DOHH2 (cell line): ENCODE data around the gene DPRX.

ENCODE experiments used
- H3F3A ChIP-seq: fragments of 200-600 bp; sonication (generic), shearing (Covaris generic); 2 replicates; pipeline ENCODE4 v1.6.0; 2016; ENCODE audit warnings: antibody characterized with exemption, mild to moderate bottlenecking; ENCODE audit not compliant: control insufficient read depth, insufficient read depth
- H3K27ac ChIP-seq: fragments of 200-600 bp; sonication (generic); 2 replicates; pipeline ENCODE4 v1.5.1; 2014; ENCODE audit warnings: low read depth, mild to moderate bottlenecking, low read length, moderate library complexity
- H3K27me3 ChIP-seq: fragments of 200-600 bp; sonication (generic); 2 replicates; pipeline ENCODE4 v1.6.1; 2014; ENCODE audit warnings: mild to moderate bottlenecking, low read length, mixed read lengths; ENCODE audit not compliant: control insufficient read depth
- H3K36me3 ChIP-seq: fragments of 200-600 bp; sonication (generic); 2 replicates; pipeline ENCODE4 v1.6.1; 2014; ENCODE audit warnings: mild to moderate bottlenecking, low read length, moderate library complexity, mixed read lengths; ENCODE audit not compliant: control insufficient read depth
- H3K4me1 ChIP-seq: fragments of 200-600 bp; sonication (generic); 2 replicates; pipeline ENCODE4 v1.6.1; 2014; ENCODE audit warnings: mild to moderate bottlenecking, low read length, mixed read lengths; ENCODE audit not compliant: control insufficient read depth
- H3K4me2 ChIP-seq: fragments of 200-600 bp; sonication (generic); 2 replicates; pipeline ENCODE4 v1.6.0; 2014; ENCODE audit warnings: mild to moderate bottlenecking, low read length, moderate library complexity
- H3K4me3 ChIP-seq: fragments of 200-600 bp; sonication (generic); 2 replicates; pipeline ENCODE4 v1.5.1; 2014; ENCODE audit warnings: mild to moderate bottlenecking, low read length, mixed read lengths
- H3K79me2 ChIP-seq: fragments of 200-600 bp; sonication (generic); 2 replicates; pipeline ENCODE4 v1.6.1; 2014; ENCODE audit warnings: mild to moderate bottlenecking, low read length, mixed read lengths; ENCODE audit not compliant: control insufficient read depth
- H3K9me2 ChIP-seq: fragments of 200-600 bp; sonication (generic); replicated peaks from 2 replicates; pipeline ENCODE4 v1.6.1; 2014; ENCODE audit warnings: mild to moderate bottlenecking, low read length, mixed read lengths; ENCODE audit not compliant: control insufficient read depth
- H3K9me3 ChIP-seq: fragments of 200-600 bp; sonication (generic); 2 replicates; pipeline ENCODE4 v1.6.1; 2014; ENCODE audit warnings: antibody characterized with exemption, low read length, mixed read lengths; ENCODE audit not compliant: control insufficient read depth, insufficient read depth
- H4K20me1 ChIP-seq: fragments of 200-600 bp; sonication (generic); 2 replicates; pipeline ENCODE4 v1.6.0; 2014; ENCODE audit warnings: low read depth, mild to moderate bottlenecking, antibody characterized with exemption, low read length, moderate library complexity; ENCODE audit not compliant: control insufficient read depth, insufficient read depth
- EZH2phosphoT487 ChIP-seq: fragments of 200-600 bp; sonication (generic); IDR thresholded peaks from 2 replicates; pipeline ENCODE4 v1.6.1; 2017; ENCODE audit warnings: borderline replicate concordance, mild to moderate bottlenecking, antibody characterized with exemption, low read length, moderate library complexity, mixed read lengths
- TF ChIP-seq, protein P1 (sequence below): fragments of 200-600 bp; sonication (generic); IDR thresholded peaks from one replicate; pipeline ENCODE4 v1.5.1; 2014; ENCODE audit warnings: antibody characterized with exemption, mild to moderate bottlenecking, low read depth, low read length; ENCODE audit not compliant: poor library complexity, severe bottlenecking

The DPRX gene

DNA sequence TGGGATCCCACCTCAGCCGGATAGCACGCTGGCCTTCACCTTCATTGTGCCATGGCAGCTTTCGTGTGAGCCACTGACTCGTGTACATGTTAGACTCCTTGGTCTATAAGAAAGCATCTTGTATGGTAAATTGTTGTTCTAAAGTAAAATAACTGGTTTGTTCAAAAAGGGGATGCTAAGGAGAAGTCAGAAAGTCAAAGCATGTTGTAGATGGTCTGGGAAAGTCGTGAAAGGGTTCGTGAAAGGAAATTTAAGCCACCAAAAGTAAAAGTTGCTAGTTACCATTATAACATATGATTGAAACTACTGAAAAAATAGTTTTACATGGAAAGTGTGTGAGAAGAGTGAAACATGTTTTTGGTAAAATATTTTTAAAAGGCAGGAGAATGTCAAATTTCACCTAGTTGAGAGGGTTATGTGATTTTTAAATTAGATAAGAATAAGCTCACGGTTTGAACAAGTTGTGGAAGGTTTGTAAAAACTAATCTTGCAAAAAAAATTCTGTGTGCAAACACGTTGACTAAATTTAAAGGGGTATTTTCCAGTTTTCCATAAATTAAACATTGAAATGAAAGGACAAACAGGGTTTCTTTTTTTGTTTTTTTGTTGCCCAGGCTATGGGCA lies 23.4 kb downstream of the DPRX start:
- H3K9me2 ChIP-seq, result no peaks in the 10 kb centered on the region
- H3K27ac ChIP-seq, result no peak overlapping the region
- H3K4me3 ChIP-seq, result no peak overlapping the region
- H3K79me2 ChIP-seq, result no peaks in the 10 kb centered on the region
- H3K4me1 ChIP-seq, result no peaks in the 10 kb centered on the region
- no peaks in the 10 kb centered on the region for H3F3A ChIP-seq
- H3K9me3 ChIP-seq, result peaks cover 32% of the 10 kb centered on the region
- no peak overlapping the region for H3K4me2 ChIP-seq
- TF ChIP-seq, protein P1, sequence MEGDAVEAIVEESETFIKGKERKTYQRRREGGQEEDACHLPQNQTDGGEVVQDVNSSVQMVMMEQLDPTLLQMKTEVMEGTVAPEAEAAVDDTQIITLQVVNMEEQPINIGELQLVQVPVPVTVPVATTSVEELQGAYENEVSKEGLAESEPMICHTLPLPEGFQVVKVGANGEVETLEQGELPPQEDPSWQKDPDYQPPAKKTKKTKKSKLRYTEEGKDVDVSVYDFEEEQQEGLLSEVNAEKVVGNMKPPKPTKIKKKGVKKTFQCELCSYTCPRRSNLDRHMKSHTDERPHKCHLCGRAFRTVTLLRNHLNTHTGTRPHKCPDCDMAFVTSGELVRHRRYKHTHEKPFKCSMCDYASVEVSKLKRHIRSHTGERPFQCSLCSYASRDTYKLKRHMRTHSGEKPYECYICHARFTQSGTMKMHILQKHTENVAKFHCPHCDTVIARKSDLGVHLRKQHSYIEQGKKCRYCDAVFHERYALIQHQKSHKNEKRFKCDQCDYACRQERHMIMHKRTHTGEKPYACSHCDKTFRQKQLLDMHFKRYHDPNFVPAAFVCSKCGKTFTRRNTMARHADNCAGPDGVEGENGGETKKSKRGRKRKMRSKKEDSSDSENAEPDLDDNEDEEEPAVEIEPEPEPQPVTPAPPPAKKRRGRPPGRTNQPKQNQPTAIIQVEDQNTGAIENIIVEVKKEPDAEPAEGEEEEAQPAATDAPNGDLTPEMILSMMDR, result no peak
- TF ChIP-seq EZH2phosphoT487, result no peak
- H4K20me1 ChIP-seq, result no peaks in the 10 kb centered on the region
- H3K36me3 ChIP-seq, result no peaks in the 10 kb centered on the region
- H3K27me3 ChIP-seq, result no peaks in the 10 kb centered on the region

DNA sequence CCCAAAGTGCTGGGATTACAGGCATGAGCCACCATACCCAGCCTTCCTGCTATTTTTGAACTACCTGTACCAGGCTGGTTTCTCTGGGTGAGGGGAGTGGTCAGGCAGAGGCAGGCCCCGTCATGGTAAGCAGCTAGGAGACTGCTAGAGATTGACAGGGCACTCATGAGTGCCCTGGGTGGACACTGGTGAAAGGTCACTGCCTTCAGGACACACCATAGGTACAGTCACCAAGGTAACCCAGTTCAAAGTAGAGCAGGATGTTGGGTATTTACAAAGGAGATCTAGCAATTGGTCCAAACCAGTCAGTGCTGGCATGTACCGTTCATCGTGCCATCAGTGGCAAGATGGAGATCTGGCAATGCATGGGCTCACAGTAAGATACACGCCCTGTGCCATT lies 25.5 kb downstream of the DPRX start:
- Histone ChIP-seq H4K20me1 (no peaks in the 10 kb centered on the region), H3K27ac (no peak overlapping the region), H3K4me1 (no peaks in the 10 kb centered on the region), H3K4me2 (no peak overlapping the region), H3K36me3 (no peaks in the 10 kb centered on the region), H3K79me2 (no peaks in the 10 kb centered on the region), H3F3A (no peaks in the 10 kb centered on the region), H3K4me3 (no peak overlapping the region), H3K27me3 (no peaks in the 10 kb centered on the region), H3K9me2 (no peaks in the 10 kb centered on the region), H3K9me3 (peaks cover 28% of the 10 kb centered on the region; the same call in 1 of the 2 replicates)
- TF ChIP-seq, protein P1, result no peak
- TF ChIP-seq EZH2phosphoT487, result no peak

DNA sequence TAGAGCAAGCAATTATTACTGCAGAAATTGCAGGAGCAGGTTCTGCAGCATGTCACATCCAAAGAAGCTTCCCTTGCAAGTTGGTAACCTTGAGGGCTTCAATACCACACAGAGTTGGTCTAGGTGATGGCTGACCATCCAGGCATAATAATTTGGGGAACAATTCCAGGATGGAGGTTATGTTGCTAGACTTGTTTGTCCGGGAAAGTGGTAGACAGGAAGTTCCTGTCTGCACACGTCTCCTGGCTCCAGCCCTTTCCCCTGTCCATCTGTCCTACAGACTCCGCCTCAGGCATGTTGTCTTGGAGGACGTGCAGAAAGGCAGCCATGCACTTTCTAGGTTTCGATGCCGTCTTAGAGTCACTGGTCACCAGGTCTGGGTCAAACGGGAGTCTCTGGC lies 26.0 kb downstream of the DPRX start:
- Histone ChIP-seq H3K79me2 (no peaks in the 10 kb centered on the region), H3K4me1 (no peaks in the 10 kb centered on the region), H3K27ac (no peak overlapping the region), H3K27me3 (no peaks in the 10 kb centered on the region), H3K4me3 (no peak overlapping the region), H4K20me1 (no peaks in the 10 kb centered on the region), H3K9me3 (peaks cover 25% of the 10 kb centered on the region; the same call in 1 of the 2 replicates), H3K9me2 (no peaks in the 10 kb centered on the region), H3F3A (no peaks in the 10 kb centered on the region), H3K4me2 (no peak overlapping the region), H3K36me3 (no peaks in the 10 kb centered on the region)
- TF ChIP-seq EZH2phosphoT487, result no peak
- TF ChIP-seq, protein P1, result no peak
